A673 (cell line): ENCODE measurements around the gene ABLIM3. TPM values are rescaled to one million over a fixed set of nuclear protein-coding genes. Genes with fewer than 3 reads are reported as not detected.

Experiments used
- BruUV-seq: library from RNA; stranded (reverse); fragments of 400-500 nt; replicated peaks from 2 replicates; lab custom pipeline; 2021; lab: Mats Ljungman, UMichigan
- CTCF ChIA-PET: fragments of 300-600 bp; sonication (Branson Sonifier 250); formaldehyde crosslinking; loops from one replicate; lab custom pipeline; 2022; ENCODE audit warnings: antibody characterized with exemption; lab: Charles Lee
- POLR2A ChIA-PET: fragments of 300-600 bp; sonication (Branson Sonifier 250); formaldehyde crosslinking; loops from one replicate; lab custom pipeline; 2022; ENCODE audit warnings: antibody characterized with exemption; ENCODE audit not compliant: low non-redundant PET; lab: Charles Lee
- DNase-seq: peaks from one replicate; pipeline ENCODE4 v3.0.0-alpha.2; 2015; ENCODE audit warnings: low spot score
- H3K27ac ChIP-seq: fragments of 200-600 bp; sonication (generic); 2 replicates; pipeline ENCODE4 v1.5.1; 2016; ENCODE audit warnings: mixed run types, low read depth, mild to moderate bottlenecking, mixed read lengths, antibody characterized with exemption, low read length; ENCODE audit not compliant: poor library complexity, severe bottlenecking
- H3K27me3 ChIP-seq: fragments of 200-600 bp; sonication (generic); replicated peaks from 2 replicates; pipeline ENCODE4 v1.6.1; 2017; ENCODE audit warnings: mixed run types, low read depth, mild to moderate bottlenecking, mixed read lengths, antibody characterized with exemption, low read length; ENCODE audit not compliant: insufficient read depth, poor library complexity
- H3K36me3 ChIP-seq: fragments of 200-600 bp; sonication (generic); 2 replicates; pipeline ENCODE4 v1.6.1; 2016; ENCODE audit warnings: mixed run types, mild to moderate bottlenecking, mixed read lengths, antibody characterized with exemption, low read length; ENCODE audit not compliant: insufficient read depth, poor library complexity, severe bottlenecking
- H3K4me1 ChIP-seq: fragments of 200-600 bp; sonication (generic); 2 replicates; pipeline ENCODE4 v1.6.1; 2017; ENCODE audit warnings: mixed run types, mild to moderate bottlenecking, mixed read lengths, antibody characterized with exemption, low read length; ENCODE audit not compliant: insufficient read depth, poor library complexity, severe bottlenecking
- H3K4me3 ChIP-seq: fragments of 200-600 bp; sonication (generic); 2 replicates; pipeline ENCODE4 v1.5.1; 2016; ENCODE audit warnings: low read depth, mixed run types, mild to moderate bottlenecking, mixed read lengths, low read length; ENCODE audit not compliant: poor library complexity, severe bottlenecking
- H3K9me3 ChIP-seq: fragments of 200-600 bp; sonication (generic); 2 replicates; pipeline ENCODE4 v1.6.1; 2016; ENCODE audit warnings: mixed run types, low read depth, mild to moderate bottlenecking, mixed read lengths, antibody characterized with exemption, low read length; ENCODE audit not compliant: poor library complexity, severe bottlenecking
- EZH2 ChIP-seq: fragments of 200-600 bp; sonication (generic); IDR thresholded peaks from 2 replicates; pipeline ENCODE4 v1.6.1; 2017; ENCODE audit warnings: borderline replicate concordance, low read depth, mild to moderate bottlenecking, mixed read lengths, antibody characterized with exemption, low read length; ENCODE audit not compliant: poor library complexity, severe bottlenecking
- intact Hi-C: fragments of 100-400 bp; cut with micrococcal nuclease; formaldehyde crosslinking; loops from one replicate; pipeline ENCODE4 v1.10.0; 2022; ENCODE audit not compliant: unreplicated experiment
- total RNA-seq: library from RNA; stranded (reverse); gene quantifications from 2 replicates; pipeline ENCODE4 v1.2.3, GENCODE V29; 2021
- TF ChIP-seq, protein P1 (sequence below): fragments of 300-800, 200-600 bp; sonication (generic); conservative IDR thresholded peaks from 2 replicates; pipeline ENCODE4 v1.5.1; 2017; ENCODE audit warnings: low read depth, mild to moderate bottlenecking, antibody characterized with exemption, low read length, moderate library complexity, mixed read lengths

Gene ABLIM3
- total RNA-seq, 1 experiment from 2014 or later, result not detected

DNA sequence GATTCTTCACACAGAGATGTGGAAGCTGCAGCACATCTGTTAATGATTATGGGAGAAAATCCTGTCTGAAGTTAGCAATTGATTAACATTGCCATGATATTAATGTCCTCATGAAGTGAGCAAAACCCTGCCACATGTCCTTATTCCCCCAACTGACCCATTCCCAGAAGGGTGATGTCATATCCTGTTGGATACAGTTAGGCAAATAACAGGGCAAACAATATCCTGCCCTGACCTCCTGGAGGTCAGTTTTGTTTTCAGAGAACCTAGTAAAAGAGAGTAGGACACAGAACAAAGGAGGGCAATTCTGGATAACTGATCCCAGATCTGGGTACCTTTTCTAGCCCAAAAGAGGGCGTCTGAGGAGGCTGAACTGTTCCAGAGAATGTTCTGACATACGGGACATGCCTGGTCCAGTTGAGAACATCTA is 11.0 kb downstream of the ABLIM3 start:
- no peak overlapping the region for H3K27ac ChIP-seq
- no peak for DNase-seq
- peaks cover 21% of the 10 kb centered on the region for H3K27me3 ChIP-seq
- ChIA-PET POLR2A (no interaction called here), CTCF (no interaction called here)
- no peaks in the 10 kb centered on the region for H3K36me3 ChIP-seq
- TF ChIP-seq EZH2, result no peak
- TF ChIP-seq, protein P1, sequence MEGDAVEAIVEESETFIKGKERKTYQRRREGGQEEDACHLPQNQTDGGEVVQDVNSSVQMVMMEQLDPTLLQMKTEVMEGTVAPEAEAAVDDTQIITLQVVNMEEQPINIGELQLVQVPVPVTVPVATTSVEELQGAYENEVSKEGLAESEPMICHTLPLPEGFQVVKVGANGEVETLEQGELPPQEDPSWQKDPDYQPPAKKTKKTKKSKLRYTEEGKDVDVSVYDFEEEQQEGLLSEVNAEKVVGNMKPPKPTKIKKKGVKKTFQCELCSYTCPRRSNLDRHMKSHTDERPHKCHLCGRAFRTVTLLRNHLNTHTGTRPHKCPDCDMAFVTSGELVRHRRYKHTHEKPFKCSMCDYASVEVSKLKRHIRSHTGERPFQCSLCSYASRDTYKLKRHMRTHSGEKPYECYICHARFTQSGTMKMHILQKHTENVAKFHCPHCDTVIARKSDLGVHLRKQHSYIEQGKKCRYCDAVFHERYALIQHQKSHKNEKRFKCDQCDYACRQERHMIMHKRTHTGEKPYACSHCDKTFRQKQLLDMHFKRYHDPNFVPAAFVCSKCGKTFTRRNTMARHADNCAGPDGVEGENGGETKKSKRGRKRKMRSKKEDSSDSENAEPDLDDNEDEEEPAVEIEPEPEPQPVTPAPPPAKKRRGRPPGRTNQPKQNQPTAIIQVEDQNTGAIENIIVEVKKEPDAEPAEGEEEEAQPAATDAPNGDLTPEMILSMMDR, result no peak
- no peak overlapping the region for H3K4me3 ChIP-seq
- H3K4me1 ChIP-seq, result no peaks in the 10 kb centered on the region
- intact Hi-C loops, result no loop called here
- no peaks in the 10 kb centered on the region for H3K9me3 ChIP-seq
- BruUV-seq, result no TSS peak

DNA sequence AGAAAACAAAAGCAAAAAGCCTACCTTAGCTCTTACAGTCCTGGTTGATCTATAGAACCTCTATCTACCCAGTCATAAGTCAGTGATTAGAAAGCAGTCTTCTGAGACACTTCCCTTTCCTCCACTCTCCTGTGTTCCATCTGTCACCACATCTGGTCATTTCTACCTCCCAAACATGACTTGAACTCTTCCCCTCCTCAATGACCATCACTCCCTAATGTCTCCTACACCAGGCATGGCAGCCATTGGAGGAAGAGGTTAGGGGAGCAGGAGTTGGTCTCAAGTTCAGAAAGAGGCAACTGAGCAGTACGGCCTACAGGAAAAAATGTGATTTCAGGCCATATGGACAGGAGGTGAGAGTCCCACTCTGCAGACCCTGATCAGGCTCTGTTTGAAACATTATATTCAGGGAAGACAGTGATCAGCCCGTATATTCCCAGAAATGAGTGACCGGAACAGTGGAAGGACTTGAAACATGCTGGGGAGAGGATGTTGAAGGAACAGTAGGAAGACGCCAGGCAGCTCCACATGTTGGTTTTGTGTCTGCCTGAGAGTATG is 12.0 kb downstream of the ABLIM3 start:
- H3K4me3 ChIP-seq, result no peak overlapping the region
- intact Hi-C loops, result no loop called here
- CTCF ChIA-PET, result no interaction called here
- BruUV-seq, result no TSS peak
- POLR2A ChIA-PET, result no interaction called here
- H3K4me1 ChIP-seq, result no peaks in the 10 kb centered on the region
- peaks cover 21% of the 10 kb centered on the region for H3K27me3 ChIP-seq
- no peak for TF ChIP-seq EZH2
- TF ChIP-seq, protein P1, result no peak
- no peaks in the 10 kb centered on the region for H3K9me3 ChIP-seq
- no peak for DNase-seq
- no peak overlapping the region for H3K27ac ChIP-seq
- no peaks in the 10 kb centered on the region for H3K36me3 ChIP-seq

DNA sequence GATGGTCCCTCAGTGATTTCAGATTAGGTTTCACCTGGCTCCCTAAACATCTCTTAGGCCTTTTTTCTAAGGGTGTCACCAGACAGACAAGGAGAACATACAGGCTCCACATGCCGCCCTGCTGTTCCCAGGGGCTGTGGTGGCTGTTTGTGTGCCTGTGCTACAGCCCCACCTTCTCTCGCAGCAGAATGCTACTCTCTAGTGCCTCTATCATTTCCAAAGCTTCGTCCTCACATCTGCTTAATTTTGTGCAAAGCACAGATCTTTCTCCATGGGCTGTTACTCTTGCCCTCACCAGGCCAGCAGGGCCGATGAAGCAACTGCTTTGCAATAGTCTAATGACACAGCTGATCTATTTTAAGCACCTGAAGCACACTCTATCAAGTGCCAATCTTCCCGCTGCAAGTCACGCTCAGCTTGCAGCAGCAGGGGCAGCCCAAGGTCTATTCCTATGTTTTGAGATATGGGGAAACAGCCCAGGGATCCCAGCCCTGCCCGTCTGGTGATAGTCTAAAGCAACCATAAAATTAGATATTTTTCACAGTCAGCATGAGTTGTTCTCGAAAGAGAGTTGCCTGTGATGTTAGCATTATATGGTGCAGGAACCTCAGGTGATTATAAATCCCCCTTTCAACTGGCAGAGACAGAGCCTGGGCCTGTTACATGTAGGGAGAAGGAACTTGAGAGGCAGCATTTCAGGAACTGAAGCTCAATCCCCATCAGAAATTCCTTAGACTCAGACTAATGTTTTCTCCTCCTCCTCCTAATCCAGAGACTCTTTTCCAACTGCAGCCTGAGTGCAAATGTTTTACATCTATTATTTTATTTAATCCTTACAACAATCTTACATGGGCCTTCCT is 12.7 kb downstream of the ABLIM3 start:
- POLR2A ChIA-PET, result no interaction called here
- DNase-seq, result no peak
- no TSS peak for BruUV-seq

More for the DNA sequence above, 12.7 kb downstream of the ABLIM3 start:
- H3K9me3 ChIP-seq, result no peaks in the 10 kb centered on the region
- H3K4me1 ChIP-seq, result no peaks in the 10 kb centered on the region
- CTCF ChIA-PET, result no interaction called here
- intact Hi-C loops, result no loop called here
- no peak overlapping the region for H3K4me3 ChIP-seq
- no peak for TF ChIP-seq EZH2
- TF ChIP-seq, protein P1, result no peak
- no peaks in the 10 kb centered on the region for H3K36me3 ChIP-seq
- peaks cover 21% of the 10 kb centered on the region for H3K27me3 ChIP-seq
- H3K27ac ChIP-seq, result no peak overlapping the region
